ENCODE data around the gene TMEM202.
"Not testable (repeated sequence)": the region's sequence is repeated elsewhere in the genome, so short reads cannot be mapped to it uniquely, and the experiment has no call there.

TMEM202 gene

GRCh38 chr15:72397796-72398588 lies at the start of gene TMEM202:
Gene TMEM202, plus strand, starts transcription at chr15:72398305. Its CDS starts 22 bp downstream, at chr15:72398327.
- DNase-seq (ENCODE audit: low read depth), result no peak

- no peak for DNase-seq (ENCODE audit: low read depth)
These were observed 44.8 kb upstream of the TMEM202 start for GRCh38 chr15:72353266-72353665.

GRCh38 chr15:72354496-72354895 lies 43.6 kb upstream of the TMEM202 start:
- no peak for DNase-seq (ENCODE audit: low read depth)

- DNase-seq (ENCODE audit: low read depth), result no peak
These were observed 40.0 kb upstream of the TMEM202 start for GRCh38 chr15:72358121-72358520.

- no peak for DNase-seq (ENCODE audit: low read depth)
These were observed 39.4 kb upstream of the TMEM202 start for GRCh38 chr15:72358650-72359171.

GRCh38 chr15:72361176-72361575 lies 36.9 kb upstream of the TMEM202 start:
- no peak for DNase-seq (ENCODE audit: low read depth)

GRCh38 chr15:72365844-72366243 lies 32.3 kb upstream of the TMEM202 start:
- no peak for DNase-seq (ENCODE audit: low read depth)

GRCh38 chr15:72368325-72368724 lies 29.8 kb upstream of the TMEM202 start:
- DNase-seq (ENCODE audit: low read depth), result no peak

- DNase-seq (ENCODE audit: low read depth), result no peak
These were observed 29.2 kb upstream of the TMEM202 start for GRCh38 chr15:72368899-72369298.

GRCh38 chr15:72369964-72370363 lies 28.1 kb upstream of the TMEM202 start:
- no peak for DNase-seq (ENCODE audit: low read depth)

- DNase-seq (ENCODE audit: low read depth), result no peak
These were observed 25.7 kb upstream of the TMEM202 start for GRCh38 chr15:72372361-72372760.

- DNase-seq (ENCODE audit: low read depth), result no peak
These were observed 22.6 kb upstream of the TMEM202 start for GRCh38 chr15:72375501-72375845.

GRCh38 chr15:72375846-72376581 lies 22.1 kb upstream of the TMEM202 start, which contains the start of gene HEXA:
Gene HEXA, minus strand, starts transcription at chr15:72376014. Its CDS starts 42 bp downstream, at chr15:72375972.
- peak; percentile 54 for DNase-seq (ENCODE audit: low read depth)

- no peak for DNase-seq (ENCODE audit: low read depth)
These were observed 20.8 kb upstream of the TMEM202 start for GRCh38 chr15:72377331-72377730.

GRCh38 chr15:72379106-72379505 lies 19.0 kb upstream of the TMEM202 start:
- not testable (repeated sequence) for DNase-seq (ENCODE audit: low read depth)

GRCh38 chr15:72379856-72380430 lies 18.2 kb upstream of the TMEM202 start:
- DNase-seq (ENCODE audit: low read depth), result no peak

GRCh38 chr15:72380743-72381142 lies 17.4 kb upstream of the TMEM202 start:
- no peak for DNase-seq (ENCODE audit: low read depth)

GRCh38 chr15:72382146-72382545 lies 16.0 kb upstream of the TMEM202 start:
- no peak for DNase-seq (ENCODE audit: low read depth)

GRCh38 chr15:72387741-72388140 lies 10.4 kb upstream of the TMEM202 start:
- DNase-seq (ENCODE audit: low read depth), result no peak

- DNase-seq (ENCODE audit: low read depth), result no peak
These were observed 8.9 kb upstream of the TMEM202 start for GRCh38 chr15:72389231-72389630.

- not testable (repeated sequence) for DNase-seq (ENCODE audit: low read depth)
These were observed 1.8 kb upstream of the TMEM202 start for GRCh38 chr15:72396331-72396730.

GRCh38 chr15:72398648-72399047 lies 543 bp downstream of the TMEM202 start:
- no peak for DNase-seq (ENCODE audit: low read depth)

GRCh38 chr15:72402726-72403125 lies 4.6 kb downstream of the TMEM202 start:
- no peak for DNase-seq (ENCODE audit: low read depth)
